Breast epithelium (tissue), 4 donors: Measurements from ENCODE around the gene GALNT10. TPM values are rescaled to one million over a fixed set of nuclear protein-coding genes. Genes with fewer than 3 reads are reported as not detected.

ENCODE experiments used
- DNase-seq, 2 donors: peaks; one replicate each; pipeline ENCODE4 v3.0.0-alpha.2; 2019; ENCODE audit warnings: low spot score in 2 of 2
- H3K27ac ChIP-seq, 2 donors: fragments of 200-600 bp; sonication (generic) in 1 of 2; one replicate each; pipeline ENCODE4 v1.5.1; 2016 to 2019; ENCODE audit warnings: mild to moderate bottlenecking in 1 of 2
- H3K27me3 ChIP-seq, 2 donors: fragments of 200-600 bp; sonication (generic) in 1 of 2; one replicate each; pipeline versions ENCODE4 v1.5.1 to v1.6.0; 2017 to 2019; ENCODE audit warnings: control low read depth in 1 of 2, mild to moderate bottlenecking in 1 of 2
- H3K36me3 ChIP-seq: fragments of 200-600 bp; one replicate; pipeline ENCODE4 v1.5.1; 2019
- H3K4me1 ChIP-seq, 2 donors: fragments of 200-600 bp; sonication (generic); one replicate each; pipeline ENCODE4 v1.5.1; 2016 to 2019; ENCODE audit warnings: control low read depth in 1 of 2
- H3K4me3 ChIP-seq, 3 donors: fragments of 200-600 bp; sonication (generic); 1 replicate in 2 of 3; 2 replicates in 1 of 3; pipeline ENCODE4 v1.5.1; 2016 to 2019; ENCODE audit warnings: mild to moderate bottlenecking in 3 of 3, moderate library complexity in 2 of 3
- H3K9me3 ChIP-seq, 2 donors: fragments of 200-600 bp; sonication (generic) in 1 of 2; one replicate each; pipeline ENCODE4 v1.5.1; 2016 to 2019; ENCODE audit warnings: control low read depth in 1 of 2
- POLR2A ChIP-seq: fragments of 450-650 bp; IDR thresholded peaks from one replicate; pipeline ENCODE4 v1.6.1; 2016; ENCODE audit warnings: antibody characterized with exemption, mild to moderate bottlenecking, moderate library complexity
- POLR2AphosphoS5 ChIP-seq, 3 donors: sonication (generic); formaldehyde crosslinking; IDR thresholded peaks; one replicate each; pipeline ENCODE4 v1.6.1; 2017; ENCODE audit warnings: antibody characterized with exemption in 3 of 3
- intact Hi-C: fragments of 100-400 bp; cut with DNase I; formaldehyde crosslinking; loops from one replicate; pipeline ENCODE4 v1.15.1; 2023; ENCODE audit warnings: low total_unique reads
- total RNA-seq, 3 donors: library from RNA; depleted of rRNA; stranded (reverse); fragments of >200 nt; gene quantifications; one replicate each; pipeline ENCODE4 v1.1.0, GENCODE V29; 2016
- TF ChIP-seq, protein P1 (sequence below), 3 donors: fragments of 450-650 bp; IDR thresholded peaks; one replicate each; pipeline ENCODE4 v1.5.1; 2016 to 2017; ENCODE audit warnings: antibody characterized with exemption in 3 of 3, mild to moderate bottlenecking in 3 of 3, moderate library complexity in 3 of 3

GALNT10 gene
- total RNA-seq, 3 donors from 2014 or later = 32.8 to 67.2 (median 34.1) TPM

DNA sequence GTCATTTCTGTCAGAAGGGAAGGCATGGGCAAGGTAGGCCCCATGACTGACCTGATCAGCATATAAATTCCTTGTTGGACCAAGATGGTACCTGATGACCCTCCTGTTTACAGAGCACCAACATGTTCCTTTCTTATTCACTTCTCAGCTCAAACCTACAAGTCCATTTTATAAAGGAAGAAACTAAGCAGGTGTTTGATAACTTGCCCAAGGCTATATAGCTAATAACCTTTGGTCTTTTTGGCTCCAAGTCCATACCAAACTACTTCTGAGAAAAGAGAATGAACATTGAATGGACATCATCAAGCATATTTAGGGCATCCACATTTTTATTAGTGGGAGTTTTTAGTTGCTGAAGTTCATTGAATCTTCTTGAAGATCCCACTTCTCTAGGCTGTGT is 125.2 kb downstream of the GALNT10 start:
- intact Hi-C loops = no loop called here
- H3K9me3 ChIP-seq = no peaks in the 10 kb centered on the region
- no peaks in the 10 kb centered on the region for H3K4me1 ChIP-seq
- TF ChIP-seq POLR2A (no peak), POLR2AphosphoS5 (IDR thresholded peaks at IDR 0.05) (no peak)
- TF ChIP-seq, protein P1, sequence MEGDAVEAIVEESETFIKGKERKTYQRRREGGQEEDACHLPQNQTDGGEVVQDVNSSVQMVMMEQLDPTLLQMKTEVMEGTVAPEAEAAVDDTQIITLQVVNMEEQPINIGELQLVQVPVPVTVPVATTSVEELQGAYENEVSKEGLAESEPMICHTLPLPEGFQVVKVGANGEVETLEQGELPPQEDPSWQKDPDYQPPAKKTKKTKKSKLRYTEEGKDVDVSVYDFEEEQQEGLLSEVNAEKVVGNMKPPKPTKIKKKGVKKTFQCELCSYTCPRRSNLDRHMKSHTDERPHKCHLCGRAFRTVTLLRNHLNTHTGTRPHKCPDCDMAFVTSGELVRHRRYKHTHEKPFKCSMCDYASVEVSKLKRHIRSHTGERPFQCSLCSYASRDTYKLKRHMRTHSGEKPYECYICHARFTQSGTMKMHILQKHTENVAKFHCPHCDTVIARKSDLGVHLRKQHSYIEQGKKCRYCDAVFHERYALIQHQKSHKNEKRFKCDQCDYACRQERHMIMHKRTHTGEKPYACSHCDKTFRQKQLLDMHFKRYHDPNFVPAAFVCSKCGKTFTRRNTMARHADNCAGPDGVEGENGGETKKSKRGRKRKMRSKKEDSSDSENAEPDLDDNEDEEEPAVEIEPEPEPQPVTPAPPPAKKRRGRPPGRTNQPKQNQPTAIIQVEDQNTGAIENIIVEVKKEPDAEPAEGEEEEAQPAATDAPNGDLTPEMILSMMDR (IDR thresholded peaks at IDR 0.05) = no peak
- no peak overlapping the region for H3K27ac ChIP-seq
- no peaks in the 10 kb centered on the region for H3K36me3 ChIP-seq
- DNase-seq = no peak
- H3K4me3 ChIP-seq = no peak overlapping the region
- no peaks in the 10 kb centered on the region for H3K27me3 ChIP-seq

DNA sequence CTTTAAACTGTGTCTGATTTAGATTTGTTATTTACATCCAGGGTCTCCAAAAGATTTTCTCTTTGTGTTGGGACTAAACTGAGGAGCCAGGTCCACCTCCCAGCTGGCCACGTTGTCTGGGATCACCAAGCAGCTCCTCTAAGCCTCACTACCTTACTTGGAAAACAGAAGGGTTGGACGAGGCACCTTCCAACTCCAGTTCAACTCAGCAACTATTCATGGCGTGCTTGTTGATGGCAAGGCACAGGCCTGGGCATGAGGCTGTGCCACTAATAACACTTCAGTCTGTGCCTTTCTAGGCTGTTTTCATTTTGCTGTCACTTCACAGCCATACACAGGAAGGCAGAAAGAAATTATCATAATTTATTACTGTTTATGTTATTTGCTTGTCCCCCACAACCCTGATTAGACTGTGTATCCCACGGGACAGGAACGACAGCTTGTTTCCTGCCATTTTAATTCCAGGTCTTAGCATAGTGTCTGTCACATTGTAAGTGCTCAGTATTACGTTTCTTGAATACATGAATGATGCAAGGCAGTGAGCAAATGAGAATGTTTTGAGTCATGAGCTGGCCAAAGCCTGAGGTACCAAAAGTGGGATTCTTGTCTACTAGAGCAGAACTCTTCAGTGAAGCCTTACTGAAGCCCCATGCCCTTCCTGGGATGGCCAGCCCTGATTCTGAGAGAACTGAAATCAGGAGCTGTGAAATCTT is 125.8 kb downstream of the GALNT10 start:
- no peak for TF ChIP-seq POLR2A
- TF ChIP-seq, protein P1 (IDR thresholded peaks at IDR 0.05) = no peak
- intact Hi-C loops = no loop called here
- no peaks in the 10 kb centered on the region for H3K4me1 ChIP-seq
- no peak for DNase-seq
- H3K36me3 ChIP-seq = no peaks in the 10 kb centered on the region
- H3K9me3 ChIP-seq = no peaks in the 10 kb centered on the region
- no peaks in the 10 kb centered on the region for H3K27me3 ChIP-seq
- no peak overlapping the region for H3K4me3 ChIP-seq
- no peak overlapping the region for H3K27ac ChIP-seq

DNA sequence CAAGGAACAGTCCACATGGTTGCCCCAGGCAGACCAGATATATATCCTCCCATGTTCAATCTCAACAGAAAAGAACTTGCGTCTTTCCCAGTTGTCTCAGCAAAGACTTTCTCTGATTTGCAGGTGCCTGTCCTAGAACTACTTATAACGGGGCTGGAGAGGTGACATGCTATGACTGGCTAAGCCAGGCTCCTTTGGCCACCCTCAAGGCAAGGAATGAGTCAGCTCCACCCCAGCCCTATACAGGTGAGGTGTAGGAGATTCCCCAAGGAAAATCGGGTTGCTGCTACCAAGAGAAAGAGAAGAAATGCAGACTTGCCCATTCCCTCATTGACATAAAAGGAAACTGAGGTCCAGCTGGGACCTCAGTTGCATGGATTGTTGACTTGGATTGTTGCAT is 127.4 kb downstream of the GALNT10 start:
- no peaks in the 10 kb centered on the region for H3K36me3 ChIP-seq
- H3K4me1 ChIP-seq = no peaks in the 10 kb centered on the region
- H3K27me3 ChIP-seq = no peaks in the 10 kb centered on the region
- no peak overlapping the region for H3K27ac ChIP-seq
- H3K9me3 ChIP-seq = no peaks in the 10 kb centered on the region
- no peak overlapping the region for H3K4me3 ChIP-seq
- DNase-seq = no peak
- TF ChIP-seq POLR2AphosphoS5 (IDR thresholded peaks at IDR 0.05) (no peak), POLR2A (no peak)
- TF ChIP-seq, protein P1 (IDR thresholded peaks at IDR 0.05) = no peak
- intact Hi-C loops = no loop called here

DNA sequence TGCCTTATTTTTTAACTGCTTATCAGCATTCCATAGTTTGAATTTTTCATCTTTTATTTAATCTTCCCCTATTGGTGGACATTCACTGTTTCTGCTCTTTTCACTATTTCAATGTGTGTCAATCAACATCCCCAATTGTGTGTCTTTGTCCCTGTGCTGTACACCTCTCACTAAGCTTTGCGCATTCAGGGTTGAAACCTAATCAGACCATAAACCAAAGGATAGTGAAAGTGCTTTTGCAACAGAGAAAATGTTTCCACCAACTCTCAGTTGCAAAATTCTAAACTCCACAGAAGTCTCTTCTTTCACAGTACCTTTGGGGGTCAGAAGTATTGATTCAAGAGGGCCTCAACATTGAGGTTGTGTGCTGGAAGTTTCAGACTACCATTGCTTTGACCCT is 128.2 kb downstream of the GALNT10 start:
- Histone ChIP-seq H3K27me3 (no peaks in the 10 kb centered on the region), H3K36me3 (no peaks in the 10 kb centered on the region), H3K9me3 (no peaks in the 10 kb centered on the region), H3K27ac (no peak overlapping the region), H3K4me1 (no peaks in the 10 kb centered on the region), H3K4me3 (no peak overlapping the region)
- DNase-seq = no peak
- no peak for TF ChIP-seq POLR2A
- TF ChIP-seq, protein P1 (IDR thresholded peaks at IDR 0.05) = no peak
- TF ChIP-seq POLR2AphosphoS5 (IDR thresholded peaks at IDR 0.05) = no peak
- intact Hi-C loops = no loop called here

DNA sequence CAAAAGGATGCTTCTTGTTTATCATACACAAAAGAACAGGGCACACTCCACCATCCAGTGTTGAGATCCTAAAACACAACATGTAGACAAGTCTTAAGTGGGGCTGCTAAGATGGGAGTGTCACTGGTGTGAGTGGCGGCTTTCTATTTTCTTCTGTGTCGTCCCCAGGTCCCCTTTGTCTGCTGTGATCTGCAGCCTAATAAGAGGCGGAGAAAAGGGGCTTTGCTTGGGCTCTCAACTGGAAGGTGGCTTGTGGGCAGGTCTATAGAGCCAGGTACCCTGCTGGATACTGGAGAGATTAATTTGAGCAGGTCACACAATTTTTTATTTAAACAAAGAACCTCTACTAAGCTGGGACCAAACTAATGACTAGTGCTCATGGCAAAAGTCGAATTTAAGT is 129.2 kb downstream of the GALNT10 start:
- H3K27me3 ChIP-seq = no peaks in the 10 kb centered on the region
- no peak for DNase-seq
- no peaks in the 10 kb centered on the region for H3K9me3 ChIP-seq
- TF ChIP-seq POLR2AphosphoS5 (IDR thresholded peaks at IDR 0.05) = no peak
- TF ChIP-seq, protein P1 (IDR thresholded peaks at IDR 0.05) = no peak
- no peak for TF ChIP-seq POLR2A
- no peaks in the 10 kb centered on the region for H3K36me3 ChIP-seq
- intact Hi-C loops = no loop called here
- no peaks in the 10 kb centered on the region for H3K4me1 ChIP-seq
- H3K4me3 ChIP-seq = no peak overlapping the region
- H3K27ac ChIP-seq = no peak overlapping the region
